GM12865 (cell line): Measurements from ENCODE around the gene BTBD16.
A peak's percentile ranks its signal among the peaks of the same experiment; 100 is the strongest.

Experiments
- DNase-seq: peaks from one replicate; pipeline ENCODE4 v3.0.0; 2010; ENCODE audit warnings: low read depth
- H3K4me3 ChIP-seq: 2 replicates; pipeline ENCODE4 v1.5.1; 2011; ENCODE audit warnings: mild to moderate bottlenecking, low read depth, low read length, control low read depth
- TF ChIP-seq, protein P1 (sequence below): IDR thresholded peaks from 2 replicates; pipeline ENCODE4 v1.5.1; 2011; ENCODE audit warnings: low read length, control low read depth, low read depth, inconsistent platforms; ENCODE audit not compliant: insufficient read depth; ENCODE audit errors: missing control alignments

The BTBD16 gene

DNA sequence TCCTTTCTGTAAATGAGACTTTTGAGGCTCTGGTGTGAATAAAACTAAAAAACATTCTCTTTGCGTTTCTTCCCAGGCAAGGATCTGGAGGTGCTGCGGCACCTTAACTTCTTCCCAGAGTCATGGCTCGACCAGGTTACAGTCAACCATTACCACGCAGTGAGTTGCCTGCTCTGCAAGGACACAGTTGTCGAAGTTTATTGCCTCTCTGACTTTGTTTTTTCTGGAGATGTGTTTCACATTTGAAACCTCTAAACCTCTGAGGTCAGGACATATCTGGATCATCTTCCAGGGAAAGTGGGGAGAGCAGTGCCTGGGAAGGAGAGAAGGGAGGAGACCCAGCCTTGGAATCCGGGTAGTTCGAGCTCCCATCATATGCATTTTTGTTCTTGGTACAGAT lies 60.0 kb downstream of the BTBD16 start:
- no peak overlapping the region for H3K4me3 ChIP-seq
- TF ChIP-seq, protein P1, sequence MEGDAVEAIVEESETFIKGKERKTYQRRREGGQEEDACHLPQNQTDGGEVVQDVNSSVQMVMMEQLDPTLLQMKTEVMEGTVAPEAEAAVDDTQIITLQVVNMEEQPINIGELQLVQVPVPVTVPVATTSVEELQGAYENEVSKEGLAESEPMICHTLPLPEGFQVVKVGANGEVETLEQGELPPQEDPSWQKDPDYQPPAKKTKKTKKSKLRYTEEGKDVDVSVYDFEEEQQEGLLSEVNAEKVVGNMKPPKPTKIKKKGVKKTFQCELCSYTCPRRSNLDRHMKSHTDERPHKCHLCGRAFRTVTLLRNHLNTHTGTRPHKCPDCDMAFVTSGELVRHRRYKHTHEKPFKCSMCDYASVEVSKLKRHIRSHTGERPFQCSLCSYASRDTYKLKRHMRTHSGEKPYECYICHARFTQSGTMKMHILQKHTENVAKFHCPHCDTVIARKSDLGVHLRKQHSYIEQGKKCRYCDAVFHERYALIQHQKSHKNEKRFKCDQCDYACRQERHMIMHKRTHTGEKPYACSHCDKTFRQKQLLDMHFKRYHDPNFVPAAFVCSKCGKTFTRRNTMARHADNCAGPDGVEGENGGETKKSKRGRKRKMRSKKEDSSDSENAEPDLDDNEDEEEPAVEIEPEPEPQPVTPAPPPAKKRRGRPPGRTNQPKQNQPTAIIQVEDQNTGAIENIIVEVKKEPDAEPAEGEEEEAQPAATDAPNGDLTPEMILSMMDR = no peak
- DNase-seq = no peak

DNA sequence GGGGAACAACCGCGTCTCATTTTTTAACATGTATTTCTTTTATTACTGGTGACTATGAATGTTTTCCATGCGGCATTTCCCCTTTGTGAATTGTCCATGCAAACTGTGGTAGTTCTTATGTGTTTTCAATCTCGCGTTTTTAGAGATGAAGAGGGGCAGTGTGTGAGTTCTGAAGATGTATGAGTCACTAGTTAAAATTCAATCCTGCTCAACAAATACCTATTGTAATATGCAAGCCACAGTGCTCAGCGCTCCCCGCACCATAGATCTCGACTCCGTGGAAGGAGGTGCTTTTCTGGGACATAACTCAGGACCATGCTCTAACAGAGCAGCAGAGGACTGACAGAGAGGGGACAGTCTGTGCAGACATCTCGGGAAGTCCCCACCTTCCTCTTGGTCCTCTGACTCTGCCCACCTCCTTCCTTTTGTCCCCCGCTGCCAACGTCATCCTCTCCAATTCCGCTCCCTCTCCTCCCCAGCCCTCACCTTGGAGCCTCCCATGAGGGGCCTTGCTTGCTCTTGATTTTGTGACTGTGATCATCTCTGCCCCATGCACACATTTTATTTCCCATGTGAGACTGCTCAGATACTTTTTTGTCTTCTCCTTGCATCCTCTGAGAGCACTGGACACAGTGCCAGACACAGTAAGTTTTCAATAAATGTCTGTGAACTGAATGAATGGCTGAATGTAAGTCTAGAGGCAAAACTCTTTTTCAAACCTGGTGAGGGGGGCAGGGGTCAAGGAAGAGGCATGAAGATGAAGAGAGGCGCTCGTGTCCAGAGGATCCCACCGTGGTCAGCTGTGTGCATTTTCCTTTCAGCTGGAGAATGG lies 60.7 kb downstream of the BTBD16 start:
- no peak overlapping the region for H3K4me3 ChIP-seq
- DNase-seq = no peak
- TF ChIP-seq, protein P1 = no peak

GRCh38 chr10:122333037-122333436 lies 61.9 kb downstream of the BTBD16 start:
- peak; percentile 14 for DNase-seq
- TF ChIP-seq, protein P1 = no peak
- no peak overlapping the region for H3K4me3 ChIP-seq

GRCh38 chr10:122336332-122336731 lies 65.2 kb downstream of the BTBD16 start:
- no peak overlapping the region for H3K4me3 ChIP-seq
- TF ChIP-seq, protein P1 = no peak
- no peak for DNase-seq

DNA sequence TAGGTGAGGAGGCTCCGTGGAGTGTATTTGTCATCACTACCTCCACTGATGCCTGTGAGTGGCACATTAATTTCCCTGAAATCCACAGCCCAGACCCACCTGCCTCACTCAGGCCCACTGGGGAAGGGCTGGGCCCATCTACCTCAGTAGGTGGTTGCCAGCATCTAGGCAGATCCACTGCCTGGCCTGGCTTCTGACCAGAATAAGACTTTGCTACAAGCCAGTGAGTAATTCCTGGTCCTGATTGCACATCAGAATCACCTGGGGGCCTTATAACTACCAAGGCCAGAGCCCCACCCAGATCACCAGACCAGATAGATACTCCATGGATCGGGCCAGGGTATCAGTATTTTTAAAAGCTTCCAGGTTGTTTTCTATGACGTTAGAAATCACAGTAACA lies 65.9 kb downstream of the BTBD16 start:
- TF ChIP-seq, protein P1 = no peak
- no peak overlapping the region for H3K4me3 ChIP-seq
- no peak for DNase-seq

DNA sequence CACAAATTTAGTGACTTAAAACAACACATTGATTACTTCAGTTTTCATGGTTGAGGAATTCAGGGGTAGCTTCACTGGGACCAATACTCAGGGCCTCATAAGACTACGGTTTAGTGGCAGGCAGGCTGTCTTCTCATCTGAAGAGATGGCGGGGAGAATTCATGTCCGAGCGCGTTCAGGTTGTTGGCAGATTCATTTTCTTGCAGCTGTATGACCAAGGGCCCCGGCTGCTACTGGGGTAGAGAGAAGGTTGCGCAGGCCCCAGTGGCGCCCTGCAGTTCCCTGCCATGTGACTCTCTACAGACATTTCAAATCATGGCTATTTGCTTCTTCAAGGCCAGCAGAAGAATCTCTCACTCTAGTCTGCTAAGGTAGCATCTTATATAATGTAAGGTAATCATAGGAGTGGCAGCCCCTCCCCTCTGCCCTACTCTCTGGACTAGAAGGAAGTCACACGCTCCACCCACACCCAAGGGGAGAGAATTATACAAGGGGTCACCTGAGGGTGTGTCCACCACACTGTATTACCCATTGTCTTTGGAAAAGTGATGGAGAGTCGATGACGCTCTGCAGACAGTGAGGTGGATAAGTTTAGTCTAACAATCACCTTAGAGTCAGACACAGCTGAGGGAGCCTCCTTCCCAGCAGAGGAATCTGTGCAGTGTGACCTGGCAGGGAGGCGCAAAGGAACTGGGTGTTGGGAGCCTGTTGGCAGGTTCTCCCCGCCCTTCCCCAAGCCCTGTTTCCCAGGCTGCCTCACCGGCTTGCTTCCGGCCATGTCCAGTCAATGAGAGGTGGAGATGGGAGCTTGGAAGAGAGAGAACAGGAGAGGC lies 67.7 kb downstream of the BTBD16 start:
- TF ChIP-seq, protein P1 = no peak
- H3K4me3 ChIP-seq = no peak overlapping the region
- no peak for DNase-seq
